Measurements from ENCODE around the gene SPINT2.

DNA sequence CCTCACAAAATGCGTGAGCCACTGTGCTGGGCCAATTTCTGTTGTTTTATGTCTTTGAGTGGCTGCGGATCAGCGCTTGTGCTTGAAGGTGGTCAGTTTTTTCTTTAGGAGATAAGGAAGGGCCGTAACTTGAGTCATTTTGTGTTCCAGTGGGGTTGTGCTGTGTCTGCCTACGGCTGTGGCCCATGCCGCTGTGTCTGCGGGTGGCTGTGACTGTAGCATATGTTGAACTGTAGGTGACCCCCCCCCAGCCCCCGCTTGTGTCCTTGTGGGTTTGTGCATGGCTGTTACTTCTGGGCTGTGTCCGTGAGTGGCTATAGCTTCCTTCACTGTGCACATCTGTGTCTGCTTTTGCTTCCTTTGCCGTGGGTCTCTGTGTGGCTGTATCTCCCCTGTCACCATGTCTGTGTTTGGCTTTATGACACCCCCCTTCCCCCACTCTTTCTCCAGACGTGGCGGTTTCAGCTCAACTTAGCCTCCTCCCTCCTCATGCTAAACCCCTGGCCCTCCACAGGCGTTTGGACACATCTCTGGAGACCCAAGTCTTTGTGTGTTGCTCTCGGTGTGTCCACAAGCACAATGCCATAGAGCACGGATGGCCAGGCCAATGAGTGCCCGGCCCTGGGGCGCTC, 8.9 kb upstream of the SPINT2 start:
- TF ChIP-seq POLR2AphosphoS5 (IDR thresholded peaks at IDR 0.05; ENCODE audit: low read depth, low read length), result no peak
- TF ChIP-seq CTCF (IDR thresholded peaks at IDR 0.05), result no peak
- TF ChIP-seq, protein P1, sequence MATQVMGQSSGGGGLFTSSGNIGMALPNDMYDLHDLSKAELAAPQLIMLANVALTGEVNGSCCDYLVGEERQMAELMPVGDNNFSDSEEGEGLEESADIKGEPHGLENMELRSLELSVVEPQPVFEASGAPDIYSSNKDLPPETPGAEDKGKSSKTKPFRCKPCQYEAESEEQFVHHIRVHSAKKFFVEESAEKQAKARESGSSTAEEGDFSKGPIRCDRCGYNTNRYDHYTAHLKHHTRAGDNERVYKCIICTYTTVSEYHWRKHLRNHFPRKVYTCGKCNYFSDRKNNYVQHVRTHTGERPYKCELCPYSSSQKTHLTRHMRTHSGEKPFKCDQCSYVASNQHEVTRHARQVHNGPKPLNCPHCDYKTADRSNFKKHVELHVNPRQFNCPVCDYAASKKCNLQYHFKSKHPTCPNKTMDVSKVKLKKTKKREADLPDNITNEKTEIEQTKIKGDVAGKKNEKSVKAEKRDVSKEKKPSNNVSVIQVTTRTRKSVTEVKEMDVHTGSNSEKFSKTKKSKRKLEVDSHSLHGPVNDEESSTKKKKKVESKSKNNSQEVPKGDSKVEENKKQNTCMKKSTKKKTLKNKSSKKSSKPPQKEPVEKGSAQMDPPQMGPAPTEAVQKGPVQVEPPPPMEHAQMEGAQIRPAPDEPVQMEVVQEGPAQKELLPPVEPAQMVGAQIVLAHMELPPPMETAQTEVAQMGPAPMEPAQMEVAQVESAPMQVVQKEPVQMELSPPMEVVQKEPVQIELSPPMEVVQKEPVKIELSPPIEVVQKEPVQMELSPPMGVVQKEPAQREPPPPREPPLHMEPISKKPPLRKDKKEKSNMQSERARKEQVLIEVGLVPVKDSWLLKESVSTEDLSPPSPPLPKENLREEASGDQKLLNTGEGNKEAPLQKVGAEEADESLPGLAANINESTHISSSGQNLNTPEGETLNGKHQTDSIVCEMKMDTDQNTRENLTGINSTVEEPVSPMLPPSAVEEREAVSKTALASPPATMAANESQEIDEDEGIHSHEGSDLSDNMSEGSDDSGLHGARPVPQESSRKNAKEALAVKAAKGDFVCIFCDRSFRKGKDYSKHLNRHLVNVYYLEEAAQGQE (IDR thresholded peaks at IDR 0.05; ENCODE audit: insufficient read depth in 1 of 2, low read depth in 2 of 2, low read length in 1 of 2), result no peak
- no peak for TF ChIP-seq SIN3A (IDR thresholded peaks at IDR 0.05; ENCODE audit: borderline replicate concordance, insufficient read depth, low read depth, low read length)
- no peak for TF ChIP-seq TCF7L2 (IDR thresholded peaks at IDR 0.05; ENCODE audit: low read depth, low read length)

Measured in Panc1 (cell line).